Osteoblast (primary cell): ENCODE results near the gene SCGB3A2. TPM values are rescaled to one million over a fixed set of nuclear protein-coding genes. Genes with fewer than 3 reads are reported as not detected.

ENCODE experiments used
- DNase-seq: peaks from one replicate; pipeline ENCODE4 v3.0.0; 2011; ENCODE audit warnings: low spot score, mixed read lengths; ENCODE audit not compliant: insufficient read length; ENCODE audit errors: missing footprints
- H2AFZ ChIP-seq: 2 replicates; pipeline ENCODE4 v1.6.0; 2011; ENCODE audit warnings: mild to moderate bottlenecking, low read length
- H3K27ac ChIP-seq: 2 replicates; pipeline ENCODE4 v1.5.1; 2011; ENCODE audit warnings: mild to moderate bottlenecking, low read depth, low read length, moderate library complexity
- H3K27me3 ChIP-seq: 2 replicates; pipeline ENCODE4 v1.6.0; 2012; ENCODE audit warnings: mild to moderate bottlenecking, control low read depth, inconsistent platforms, low read length, moderate library complexity; ENCODE audit not compliant: insufficient read depth
- H3K36me3 ChIP-seq: 2 replicates; pipeline ENCODE4 v1.5.1; 2011; ENCODE audit warnings: mild to moderate bottlenecking, low read length, control low read depth, moderate library complexity; ENCODE audit not compliant: insufficient read depth
- H3K4me1 ChIP-seq: 2 replicates; pipeline ENCODE4 v1.5.1; 2011; ENCODE audit warnings: mild to moderate bottlenecking, low read length, control low read depth, moderate library complexity; ENCODE audit not compliant: insufficient read depth
- H3K4me2 ChIP-seq: 2 replicates; pipeline ENCODE4 v1.6.0; 2011; ENCODE audit warnings: mild to moderate bottlenecking, low read length; ENCODE audit not compliant: insufficient read depth
- H3K4me3 ChIP-seq: fragments of 200-600 bp; sonication (generic); 3 replicates; pipeline ENCODE4 v1.5.1; 2012; ENCODE audit warnings: mild to moderate bottlenecking, low read length, inconsistent platforms; ENCODE audit not compliant: insufficient read depth
- H3K79me2 ChIP-seq: 2 replicates; pipeline ENCODE4 v1.6.0; 2012; ENCODE audit warnings: mild to moderate bottlenecking, low read length, control low read depth, inconsistent platforms; ENCODE audit not compliant: insufficient read depth
- H3K9me3 ChIP-seq: 2 replicates; pipeline ENCODE4 v1.5.1; 2011; ENCODE audit warnings: low read depth, low read length, control low read depth
- H4K20me1 ChIP-seq: 2 replicates; pipeline ENCODE4 v1.6.0; 2012; ENCODE audit warnings: mild to moderate bottlenecking, low read length, control low read depth; ENCODE audit not compliant: insufficient read depth
- total RNA-seq: library from RNA; depleted of rRNA; stranded (reverse); fragments of >200 nt; gene quantifications from 2 replicates; pipeline ENCODE4 v1.2.3, GENCODE V29; 2012
- TF ChIP-seq, protein P1 (sequence below): IDR thresholded peaks from 2 replicates; pipeline ENCODE4 v1.5.1; 2011; ENCODE audit warnings: mild to moderate bottlenecking, low read depth, low read length, moderate library complexity; ENCODE audit errors: extremely low read depth

The SCGB3A2 gene
- not detected in 2 replicates for total RNA-seq

GRCh38 chr5:147878066-147878759, at the start of gene SCGB3A2:
TSS of gene SCGB3A2 (plus strand) at chr5:147878711. CDS start at chr5:147878804, 93 bp downstream.
- Histone ChIP-seq H3K4me1 (no peaks in the 10 kb centered on the region), H3K27ac (no peak within 1 kb of the TSS), H3K79me2 (no peaks in the 10 kb centered on the region), H3K4me3 (no peak within 1 kb of the TSS), H3K27me3 (no peaks in the 10 kb centered on the region), H3K9me3 (no peaks in the 10 kb centered on the region), H3K36me3 (no peaks in the 10 kb centered on the region), H2AFZ (no peak within 1 kb of the TSS), H3K4me2 (no peak within 1 kb of the TSS), H4K20me1 (no peaks in the 10 kb centered on the region)
- DNase-seq: no peak
- TF ChIP-seq, protein P1, sequence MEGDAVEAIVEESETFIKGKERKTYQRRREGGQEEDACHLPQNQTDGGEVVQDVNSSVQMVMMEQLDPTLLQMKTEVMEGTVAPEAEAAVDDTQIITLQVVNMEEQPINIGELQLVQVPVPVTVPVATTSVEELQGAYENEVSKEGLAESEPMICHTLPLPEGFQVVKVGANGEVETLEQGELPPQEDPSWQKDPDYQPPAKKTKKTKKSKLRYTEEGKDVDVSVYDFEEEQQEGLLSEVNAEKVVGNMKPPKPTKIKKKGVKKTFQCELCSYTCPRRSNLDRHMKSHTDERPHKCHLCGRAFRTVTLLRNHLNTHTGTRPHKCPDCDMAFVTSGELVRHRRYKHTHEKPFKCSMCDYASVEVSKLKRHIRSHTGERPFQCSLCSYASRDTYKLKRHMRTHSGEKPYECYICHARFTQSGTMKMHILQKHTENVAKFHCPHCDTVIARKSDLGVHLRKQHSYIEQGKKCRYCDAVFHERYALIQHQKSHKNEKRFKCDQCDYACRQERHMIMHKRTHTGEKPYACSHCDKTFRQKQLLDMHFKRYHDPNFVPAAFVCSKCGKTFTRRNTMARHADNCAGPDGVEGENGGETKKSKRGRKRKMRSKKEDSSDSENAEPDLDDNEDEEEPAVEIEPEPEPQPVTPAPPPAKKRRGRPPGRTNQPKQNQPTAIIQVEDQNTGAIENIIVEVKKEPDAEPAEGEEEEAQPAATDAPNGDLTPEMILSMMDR: no peak

DNA sequence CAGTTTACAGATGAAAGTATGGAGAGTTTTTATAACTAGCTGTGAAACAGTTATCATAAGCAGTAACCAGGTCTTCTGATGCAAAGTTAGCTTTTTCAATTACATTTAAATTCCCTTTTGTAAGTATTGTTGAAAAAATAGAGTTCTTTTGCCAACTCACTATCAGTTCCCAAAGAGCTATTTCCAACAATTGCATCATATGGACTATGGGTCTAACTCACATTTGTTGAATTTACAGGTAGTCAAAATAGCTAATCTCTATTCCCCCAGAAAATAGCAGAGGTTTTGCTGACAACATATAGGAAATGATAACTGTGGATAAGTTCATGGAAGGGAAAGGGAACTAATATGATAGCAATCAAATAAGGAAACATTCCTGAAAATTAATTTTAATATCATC, 48.5 kb upstream of the SCGB3A2 start:
- Histone ChIP-seq H4K20me1 (no peaks in the 10 kb centered on the region), H3K27me3 (no peaks in the 10 kb centered on the region), H2AFZ (no peak overlapping the region), H3K4me1 (no peaks in the 10 kb centered on the region), H3K9me3 (no peaks in the 10 kb centered on the region), H3K27ac (no peak overlapping the region), H3K79me2 (no peaks in the 10 kb centered on the region), H3K4me3 (no peak overlapping the region), H3K4me2 (no peak overlapping the region), H3K36me3 (no peaks in the 10 kb centered on the region)
- TF ChIP-seq, protein P1: no peak
- DNase-seq: no peak

GRCh38 chr5:147831465-147831864, 47.0 kb upstream of the SCGB3A2 start, which contains the start of gene SPINK1:
TSS of gene SPINK1 (minus strand) at chr5:147831671. CDS start at chr5:147831577, 94 bp downstream.
- Histone ChIP-seq H4K20me1 (no peaks in the 10 kb centered on the region), H3K27me3 (no peaks in the 10 kb centered on the region), H3K4me3 (no peak within 1 kb of the TSS), H2AFZ (no peak within 1 kb of the TSS), H3K9me3 (no peaks in the 10 kb centered on the region), H3K36me3 (no peaks in the 10 kb centered on the region), H3K4me2 (no peak within 1 kb of the TSS), H3K4me1 (no peaks in the 10 kb centered on the region), H3K79me2 (no peaks in the 10 kb centered on the region), H3K27ac (no peak within 1 kb of the TSS)
- no peak for DNase-seq
- TF ChIP-seq, protein P1: no peak

- Histone ChIP-seq H3K27ac (no peak overlapping the region), H3K9me3 (no peaks in the 10 kb centered on the region)
- TF ChIP-seq, protein P1: no peak
These were observed 46.0 kb upstream of the SCGB3A2 start for GRCh38 chr5:147832541-147832940.

More at GRCh38 chr5:147832541-147832940, 46.0 kb upstream of the SCGB3A2 start:
- H3K79me2 ChIP-seq: no peaks in the 10 kb centered on the region
- H3K36me3 ChIP-seq: no peaks in the 10 kb centered on the region
- no peak for DNase-seq
- no peak overlapping the region for H3K4me3 ChIP-seq
- H2AFZ ChIP-seq: no peak overlapping the region
- no peaks in the 10 kb centered on the region for H3K4me1 ChIP-seq
- no peak overlapping the region for H3K4me2 ChIP-seq
- H3K27me3 ChIP-seq: no peaks in the 10 kb centered on the region
- no peaks in the 10 kb centered on the region for H4K20me1 ChIP-seq
